Measurements from ENCODE around the gene ZBTB16. TPM values are rescaled to one million over a fixed set of nuclear protein-coding genes. Genes with fewer than 3 reads are reported as not detected.

Gene ZBTB16
- total RNA-seq, 1 donor from 2014 or later: 160 TPM

DNA sequence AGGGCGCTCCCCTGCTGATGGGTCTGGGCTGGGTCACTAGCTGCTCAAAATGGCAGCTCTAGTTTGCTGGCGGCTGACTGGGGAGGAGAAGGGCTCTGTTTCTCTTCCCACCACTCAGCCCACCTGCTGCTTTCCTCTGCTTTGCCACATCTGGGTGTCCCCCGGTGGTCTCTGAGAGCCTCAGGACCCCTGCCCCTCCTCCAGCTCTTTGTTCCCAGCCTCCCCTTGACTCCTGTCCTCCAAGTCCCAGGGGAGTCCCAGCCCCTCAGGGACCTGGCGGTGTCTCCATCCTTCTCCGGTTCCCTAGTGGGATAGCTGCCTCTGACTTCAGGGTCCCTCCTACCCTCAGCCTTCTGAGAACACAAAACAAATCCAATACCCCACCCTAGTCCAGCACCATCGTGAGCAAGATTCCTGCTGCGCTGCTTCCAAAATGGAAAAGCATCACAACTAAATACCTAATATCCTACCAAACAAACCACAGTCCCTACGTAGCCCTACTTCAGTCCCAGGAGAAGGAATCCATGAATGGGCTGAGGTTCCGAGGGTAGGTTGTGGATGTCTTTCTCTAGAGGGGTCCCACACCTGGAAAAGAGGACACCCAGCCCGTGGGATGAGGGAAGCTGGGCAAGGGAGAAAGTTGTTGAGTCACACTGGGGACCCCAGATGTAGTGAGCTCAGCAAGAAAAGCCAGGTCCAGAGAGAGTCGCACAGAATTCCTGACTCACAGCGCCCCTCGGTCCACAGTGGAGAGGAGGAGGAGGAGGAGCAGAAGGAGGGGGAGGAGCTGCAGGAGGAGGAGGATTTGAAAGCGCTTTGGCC is 191.7 kb downstream of the ZBTB16 start:
- DNase-seq (ENCODE audit: low spot score) (no peak), ATAC-seq (no peak)

GRCh38 chr11:114251815-114252337 is 192.4 kb downstream of the ZBTB16 start:
- DNase-seq (ENCODE audit: low spot score): no peak

GRCh38 chr11:114252767-114253166 is 193.3 kb downstream of the ZBTB16 start:
- DNase-seq (ENCODE audit: low spot score) (no peak), ATAC-seq (no peak)

More at GRCh38 chr11:114251815-114252337, 192.4 kb downstream of the ZBTB16 start:
- ATAC-seq: no peak

DNA sequence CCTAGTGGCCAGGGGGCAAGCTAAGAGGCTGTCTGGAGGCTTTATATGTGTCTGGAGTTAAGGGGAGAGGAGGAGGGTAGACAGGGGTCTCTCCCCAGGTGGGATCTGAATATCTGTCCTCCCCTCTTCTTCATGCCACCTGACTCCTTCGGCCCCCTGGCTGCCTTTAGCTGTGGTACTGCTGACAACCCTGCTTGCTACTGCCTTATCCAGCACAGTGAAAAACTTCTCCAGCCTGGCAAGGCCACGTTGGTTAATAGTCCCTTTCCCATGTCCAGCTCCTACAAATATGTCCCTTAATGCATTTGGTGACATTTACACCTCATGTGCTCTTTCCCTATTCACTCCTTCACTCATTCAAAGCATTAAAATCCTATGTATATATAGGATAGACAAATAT is 194.3 kb downstream of the ZBTB16 start:
- ATAC-seq (no peak), DNase-seq (ENCODE audit: low spot score) (no peak)

- ATAC-seq (no peak), DNase-seq (ENCODE audit: low spot score) (no peak)
Measured at GRCh38 chr11:114254571-114255146, 195.1 kb downstream of the ZBTB16 start.

- DNase-seq (ENCODE audit: low spot score) (no peak), ATAC-seq (peak; percentile 41)
Measured at GRCh38 chr11:114255289-114255688, 195.8 kb downstream of the ZBTB16 start.

DNA sequence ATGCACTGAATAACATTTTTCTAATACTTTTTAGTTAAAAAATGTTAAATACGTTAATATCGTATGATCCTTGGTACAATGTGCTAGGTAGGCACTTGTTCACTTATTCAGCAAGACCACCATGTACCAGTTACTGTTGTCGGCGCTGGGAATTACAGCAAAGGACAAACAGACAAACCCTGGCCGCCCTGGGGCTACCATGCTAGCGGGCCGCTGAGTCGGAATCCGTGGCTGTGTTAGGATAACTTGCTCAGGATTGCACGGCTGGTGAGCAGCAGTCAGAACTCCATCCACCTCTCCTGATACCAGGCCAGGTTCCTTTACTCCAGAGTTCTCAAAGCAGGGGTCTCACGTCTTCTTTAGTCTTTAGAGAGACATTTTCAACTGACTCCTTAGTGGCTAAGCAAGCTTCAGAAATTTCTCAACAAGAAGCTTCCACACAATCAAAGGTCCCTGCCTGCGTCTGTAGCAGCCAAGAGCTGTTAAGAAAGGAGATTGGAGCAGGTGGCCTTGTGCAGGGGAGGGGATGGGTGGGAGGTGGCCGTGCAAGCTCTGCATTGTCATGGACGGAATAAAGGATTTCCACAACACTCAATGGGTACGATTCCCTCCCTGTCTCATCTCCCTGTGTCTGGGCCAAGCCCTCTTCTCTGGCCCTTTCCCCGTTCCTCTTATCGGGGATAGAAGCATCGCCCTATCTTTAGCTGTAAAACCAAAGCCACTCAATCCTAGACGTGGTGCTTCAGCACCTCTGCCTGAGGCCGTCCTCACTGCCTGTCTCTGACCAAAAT is 196.9 kb downstream of the ZBTB16 start:
- DNase-seq (ENCODE audit: low spot score) (no peak), ATAC-seq (no peak)

- ATAC-seq (peak; percentile 0), DNase-seq (ENCODE audit: low spot score) (no peak)
Measured at GRCh38 chr11:114256967-114257286, 197.4 kb downstream of the ZBTB16 start.

- DNase-seq (ENCODE audit: low spot score) (peak; percentile 78), ATAC-seq (peak; percentile 52)
Measured at GRCh38 chr11:114257621-114258558, 198.4 kb downstream of the ZBTB16 start.

DNA sequence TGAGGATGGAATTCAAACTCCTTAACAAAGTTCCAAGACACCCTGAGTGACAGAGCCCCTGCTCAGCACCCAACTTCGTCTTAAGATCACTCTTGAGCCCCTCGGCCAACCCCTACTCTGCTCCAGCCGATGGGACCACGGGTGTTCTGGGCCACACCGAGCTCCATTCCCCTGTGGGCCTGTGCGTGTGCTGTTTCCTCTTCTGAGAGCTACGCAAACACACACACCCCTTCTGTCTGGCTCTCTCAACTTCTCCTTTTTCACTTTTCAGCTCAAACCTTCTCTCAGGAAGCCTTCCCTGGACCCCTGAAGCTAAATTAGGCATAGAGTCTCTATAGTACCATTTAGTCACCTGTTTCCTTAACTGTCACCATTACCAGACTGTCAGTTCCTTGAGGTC is 199.2 kb downstream of the ZBTB16 start:
- no peak for ATAC-seq
- DNase-seq (ENCODE audit: low spot score): no peak

- ATAC-seq: peak; percentile 16
- DNase-seq (ENCODE audit: low spot score): peak; percentile 75
Measured at GRCh38 chr11:114259124-114259526, 199.6 kb downstream of the ZBTB16 start.

GRCh38 chr11:114259551-114259983 is 200.1 kb downstream of the ZBTB16 start:
- no peak for ATAC-seq
- no peak for DNase-seq (ENCODE audit: low spot score)

DNA sequence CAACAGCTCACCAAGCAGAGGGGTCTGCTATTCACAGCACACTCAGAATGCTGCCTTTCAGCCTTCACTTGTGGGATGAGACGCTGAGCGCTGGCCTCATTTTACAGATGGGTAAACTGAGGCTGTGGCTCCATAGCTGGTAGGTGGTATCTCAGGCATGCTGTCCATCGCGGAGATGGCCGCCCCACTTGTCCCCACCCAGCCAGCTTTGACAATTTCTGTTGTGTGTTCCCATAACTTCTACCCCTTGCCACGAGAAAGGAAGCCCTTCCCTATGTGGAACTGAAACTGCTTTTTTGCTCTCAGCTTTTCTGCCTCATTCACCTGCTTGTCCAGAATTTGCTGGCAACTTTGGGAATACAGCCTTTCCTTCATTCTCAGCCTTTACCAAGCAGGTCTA is 200.6 kb downstream of the ZBTB16 start:
- DNase-seq (ENCODE audit: low spot score): no peak
- ATAC-seq: no peak

GRCh38 chr11:114260483-114260882 is 201.0 kb downstream of the ZBTB16 start:
- ATAC-seq: peak; percentile 2
- DNase-seq (ENCODE audit: low spot score): no peak

- ATAC-seq (no peak), DNase-seq (ENCODE audit: low spot score) (no peak)
Measured at GRCh38 chr11:114261791-114262190, 202.3 kb downstream of the ZBTB16 start.

GRCh38 chr11:114262681-114263512 is 203.4 kb downstream of the ZBTB16 start:
- DNase-seq (ENCODE audit: low spot score): no peak
- peak; percentile 44 for ATAC-seq

GRCh38 chr11:114263513-114264170 is 204.1 kb downstream of the ZBTB16 start:
- ATAC-seq: no peak
- DNase-seq (ENCODE audit: low spot score): peak; percentile 41

DNA sequence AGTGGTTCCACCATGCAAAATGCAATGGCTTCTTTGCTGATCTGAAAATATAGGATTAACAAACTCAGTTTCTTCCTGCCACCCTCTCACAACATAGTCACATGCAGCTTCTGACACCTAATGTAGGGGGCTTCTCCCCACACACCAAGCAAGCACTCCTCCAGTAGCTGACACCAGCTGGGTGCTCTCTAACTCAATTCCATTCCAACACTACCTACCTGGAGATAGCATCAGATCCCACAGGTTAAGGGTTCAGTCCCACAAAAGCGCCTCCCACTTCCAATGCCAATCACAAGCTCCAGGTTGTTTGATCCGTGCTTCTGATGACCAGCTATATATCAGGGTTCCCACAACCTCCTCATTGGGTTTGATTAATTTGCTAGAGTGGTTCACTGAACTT is 204.9 kb downstream of the ZBTB16 start:
- ATAC-seq: no peak

More for the DNA sequence above, 204.9 kb downstream of the ZBTB16 start:
- DNase-seq (ENCODE audit: low spot score): peak; percentile 37
